Astrocyte (in vitro differentiated cells and primary cell): ENCODE measurements around the gene ATP5MC3. TPM values are rescaled to one million over a fixed set of nuclear protein-coding genes. Genes with fewer than 3 reads are reported as not detected.

Experiments used
- DNase-seq: peaks from one replicate; pipeline ENCODE4 v3.0.0-alpha.2; 2010; ENCODE audit warnings: low read depth
- FAIRE-seq: peaks from 2 replicates; lab custom pipeline; 2011; peaks lifted over from hg19 to GRCh38; lab: Jason Lieb, UNC
- H2AFZ ChIP-seq: 2 replicates; pipeline ENCODE4 v1.6.0; 2012; ENCODE audit warnings: low read depth, low read length, inconsistent platforms
- H3K27ac ChIP-seq: 2 replicates; pipeline ENCODE4 v1.5.1; 2011; ENCODE audit warnings: low read depth, low read length, inconsistent platforms
- H3K27me3 ChIP-seq: 2 replicates; pipeline ENCODE4 v1.6.0; 2011; ENCODE audit warnings: low read length, inconsistent platforms; ENCODE audit not compliant: insufficient read depth
- H3K36me3 ChIP-seq: 2 replicates; pipeline ENCODE4 v1.5.1; 2011; ENCODE audit warnings: low read length, inconsistent platforms; ENCODE audit not compliant: insufficient read depth
- H3K4me1 ChIP-seq: 2 replicates; pipeline ENCODE4 v1.5.1; 2011; ENCODE audit warnings: low read length, inconsistent platforms; ENCODE audit not compliant: insufficient read depth
- H3K4me2 ChIP-seq: 2 replicates; pipeline ENCODE4 v1.6.0; 2012; ENCODE audit warnings: low read length, inconsistent platforms
- H3K4me3 ChIP-seq: 2 replicates; pipeline ENCODE4 v1.5.1; 2011; ENCODE audit warnings: low read depth, mild to moderate bottlenecking, low read length, inconsistent platforms; ENCODE audit not compliant: insufficient read depth
- H3K79me2 ChIP-seq: 2 replicates; pipeline ENCODE4 v1.6.0; 2012; ENCODE audit warnings: mild to moderate bottlenecking, low read length, inconsistent platforms; ENCODE audit not compliant: insufficient read depth
- H3K9ac ChIP-seq: 2 replicates; pipeline ENCODE4 v1.6.0; 2012; ENCODE audit warnings: mild to moderate bottlenecking, low read length, inconsistent platforms
- H3K9me3 ChIP-seq: 2 replicates; pipeline ENCODE4 v1.5.1; 2012; ENCODE audit warnings: low read depth, mild to moderate bottlenecking, low read length, inconsistent platforms; ENCODE audit not compliant: insufficient read depth
- H4K20me1 ChIP-seq: 2 replicates; pipeline ENCODE4 v1.6.0; 2012; ENCODE audit warnings: low read length, inconsistent platforms; ENCODE audit not compliant: insufficient read depth
- H3K27ac Mint-ChIP-seq: one replicate; pipeline ENCODE4 v1.8.0; 2021; ENCODE audit warnings: mild to moderate bottlenecking, mixed read lengths; ENCODE audit not compliant: unreplicated experiment
- H3K27me3 Mint-ChIP-seq: one replicate; pipeline ENCODE4 v1.8.0; 2021; ENCODE audit warnings: low read depth, mixed read lengths; ENCODE audit not compliant: unreplicated experiment
- H3K36me3 Mint-ChIP-seq: one replicate; pipeline ENCODE4 v1.8.0; 2021; ENCODE audit warnings: low read depth, mixed read lengths; ENCODE audit not compliant: unreplicated experiment
- H3K4me1 Mint-ChIP-seq: one replicate; pipeline ENCODE4 v1.8.0; 2021; ENCODE audit warnings: low read depth, mixed read lengths; ENCODE audit not compliant: unreplicated experiment
- H3K4me3 Mint-ChIP-seq: one replicate; pipeline ENCODE4 v1.8.0; 2021; ENCODE audit warnings: mild to moderate bottlenecking, moderate library complexity, mixed read lengths; ENCODE audit not compliant: unreplicated experiment
- H3K9me3 Mint-ChIP-seq: one replicate; pipeline ENCODE4 v1.8.0; 2021; ENCODE audit warnings: mild to moderate bottlenecking, mixed read lengths; ENCODE audit not compliant: unreplicated experiment
- CTCF ChIP-seq: IDR thresholded peaks from 2 replicates; pipeline ENCODE4 v1.5.1; 2011; ENCODE audit warnings: low read depth, mild to moderate bottlenecking, inconsistent platforms, low read length, moderate library complexity; ENCODE audit not compliant: insufficient read depth
- EZH2 ChIP-seq: IDR thresholded peaks from 2 replicates; pipeline ENCODE4 v1.6.1; 2012; ENCODE audit warnings: mild to moderate bottlenecking, low read length, inconsistent platforms; ENCODE audit not compliant: insufficient read depth
- total RNA-seq: library from RNA; stranded (reverse); gene quantifications from 2 replicates; pipeline ENCODE4 v1.2.1, GENCODE V29; 2021

Gene ATP5MC3
- total RNA-seq, 1 donor from 2014 or later: 289 TPM

GRCh38 chr2:175227393-175227792 lies 45.9 kb upstream of the ATP5MC3 start:
- H3K27me3 ChIP-seq: no peaks in the 10 kb centered on the region
- FAIRE-seq: no peak
- no peaks in the 10 kb centered on the region for H3K4me1 Mint-ChIP-seq

GRCh38 chr2:175220075-175220474 lies 38.6 kb upstream of the ATP5MC3 start:
- Histone ChIP-seq H3K9ac (no peak overlapping the region), H4K20me1 (no peaks in the 10 kb centered on the region), H3K36me3 (no peaks in the 10 kb centered on the region), H3K9me3 (no peaks in the 10 kb centered on the region), H3K79me2 (no peaks in the 10 kb centered on the region), H3K27ac (no peak overlapping the region), H3K4me3 (no peak overlapping the region), H3K4me2 (no peak overlapping the region), H3K4me1 (no peaks in the 10 kb centered on the region), H3K27me3 (no peaks in the 10 kb centered on the region), H2AFZ (no peak overlapping the region)
- H3K36me3 Mint-ChIP-seq: no peaks in the 10 kb centered on the region
- DNase-seq (no peak), FAIRE-seq (no peak)
- no peaks in the 10 kb centered on the region for H3K9me3 Mint-ChIP-seq
- no peaks in the 10 kb centered on the region for H3K27me3 Mint-ChIP-seq
- TF ChIP-seq CTCF (no peak), EZH2 (no peak)
- H3K4me1 Mint-ChIP-seq: no peaks in the 10 kb centered on the region
- no peak overlapping the region for H3K27ac Mint-ChIP-seq
- H3K4me3 Mint-ChIP-seq: no peak overlapping the region

More at GRCh38 chr2:175227393-175227792, 45.9 kb upstream of the ATP5MC3 start:
- Histone ChIP-seq H2AFZ (no peak overlapping the region), H4K20me1 (no peaks in the 10 kb centered on the region), H3K4me2 (no peak overlapping the region), H3K4me3 (no peak overlapping the region), H3K36me3 (no peaks in the 10 kb centered on the region), H3K4me1 (no peaks in the 10 kb centered on the region), H3K9ac (no peak overlapping the region), H3K9me3 (no peaks in the 10 kb centered on the region), H3K79me2 (no peaks in the 10 kb centered on the region), H3K27ac (no peak overlapping the region)
- no peaks in the 10 kb centered on the region for H3K36me3 Mint-ChIP-seq
- H3K27me3 Mint-ChIP-seq: no peaks in the 10 kb centered on the region
- no peak overlapping the region for H3K4me3 Mint-ChIP-seq
- H3K27ac Mint-ChIP-seq: no peak overlapping the region
- TF ChIP-seq EZH2 (no peak), CTCF (no peak)
- H3K9me3 Mint-ChIP-seq: no peaks in the 10 kb centered on the region
- DNase-seq: no peak

GRCh38 chr2:175218551-175218950 lies 37.0 kb upstream of the ATP5MC3 start:
- Histone ChIP-seq H3K9me3 (no peaks in the 10 kb centered on the region), H3K4me1 (no peaks in the 10 kb centered on the region), H3K4me2 (no peak overlapping the region), H3K9ac (no peak overlapping the region), H3K27ac (no peak overlapping the region), H3K36me3 (no peaks in the 10 kb centered on the region), H2AFZ (no peak overlapping the region), H4K20me1 (no peaks in the 10 kb centered on the region), H3K27me3 (no peaks in the 10 kb centered on the region), H3K4me3 (no peak overlapping the region), H3K79me2 (no peaks in the 10 kb centered on the region)
- no peaks in the 10 kb centered on the region for H3K4me1 Mint-ChIP-seq
- no peak overlapping the region for H3K27ac Mint-ChIP-seq
- FAIRE-seq: no peak
- DNase-seq: no peak
- no peaks in the 10 kb centered on the region for H3K36me3 Mint-ChIP-seq
- TF ChIP-seq CTCF (no peak), EZH2 (no peak)
- H3K27me3 Mint-ChIP-seq: no peaks in the 10 kb centered on the region
- no peak overlapping the region for H3K4me3 Mint-ChIP-seq
- no peaks in the 10 kb centered on the region for H3K9me3 Mint-ChIP-seq
